Esophagus (tissue), 2 donors: ENCODE data around the gene LURAP1L. TPM values are rescaled to one million over a fixed set of nuclear protein-coding genes. Genes with fewer than 3 reads are reported as not detected.

Experiments
- H3K27ac ChIP-seq, 2 donors: one replicate each; pipeline ENCODE4 v1.5.1; 2013; ENCODE audit warnings: low read depth in 2 of 2, mild to moderate bottlenecking in 2 of 2, inconsistent platforms in 1 of 2, low read length in 1 of 2, moderate library complexity in 1 of 2
- H3K27me3 ChIP-seq, 2 donors: one replicate each; pipeline ENCODE4 v1.6.1; 2013; ENCODE audit warnings: low read length in 2 of 2, control low read depth in 1 of 2, mild to moderate bottlenecking in 1 of 2; ENCODE audit not compliant: insufficient read depth in 2 of 2, control insufficient read depth in 1 of 2
- H3K36me3 ChIP-seq, 2 donors: one replicate each; pipeline ENCODE4 v1.6.1; 2013; ENCODE audit warnings: low read length in 1 of 2; ENCODE audit not compliant: control insufficient read depth in 2 of 2, insufficient read depth in 2 of 2
- H3K4me1 ChIP-seq, 2 donors: one replicate each; pipeline ENCODE4 v1.6.1; 2013; ENCODE audit warnings: low read length in 1 of 2; ENCODE audit not compliant: control insufficient read depth in 2 of 2, insufficient read depth in 2 of 2
- H3K4me3 ChIP-seq, 2 donors: one replicate each; pipeline ENCODE4 v1.5.1; 2013; ENCODE audit warnings: low read length in 2 of 2, mild to moderate bottlenecking in 2 of 2, low read depth in 1 of 2, moderate library complexity in 1 of 2
- H3K9me3 ChIP-seq, 2 donors: one replicate each; pipeline ENCODE4 v1.6.1; 2013; ENCODE audit warnings: mild to moderate bottlenecking in 2 of 2, low read depth in 1 of 2, low read length in 1 of 2, moderate library complexity in 1 of 2; ENCODE audit not compliant: control insufficient read depth in 2 of 2, insufficient read depth in 1 of 2
- WGBS, 2 donors: extraction: QIAGEN DNeasy Blood & Tissue Kit; methylation state at CpG; one replicate each; pipeline ENCODE4 v1.1.7; 2013; 5-methylcytosine and 5-hydroxymethylcytosine counted together
- polyA plus RNA-seq, 2 donors: library from polyadenylated mRNA; stranded (reverse); fragments of 200-250 nt; gene quantifications; one replicate each; pipeline ENCODE4 v1.2.3, GENCODE V29; 2013
- donor health status: healthy with polysubstance abuse.
- donor health status: Bipolar disorder and iron deficiency.

Gene LURAP1L
- polyA plus RNA-seq, 2 donors: 1.9 to 3.1 TPM

DNA sequence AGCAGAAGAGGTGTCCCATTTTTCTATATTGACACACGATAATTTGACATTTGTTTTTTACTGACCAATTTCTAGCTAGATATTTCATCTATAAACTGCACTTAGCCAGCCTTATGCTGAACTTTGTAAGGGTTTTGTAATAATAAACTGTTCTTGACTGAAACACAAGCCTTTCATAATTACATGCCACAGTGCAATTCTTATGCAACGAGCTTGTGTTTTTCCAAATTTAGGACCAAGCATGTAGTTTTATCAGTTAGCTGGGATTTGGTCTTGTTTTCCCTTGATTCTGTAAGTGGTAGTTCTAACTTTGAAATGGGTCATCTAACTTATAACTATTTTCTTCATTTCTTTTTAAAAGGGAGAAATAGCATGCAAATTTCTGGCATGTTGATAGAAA lies 1.3 kb upstream of the LURAP1L start:
- no peak overlapping the region for H3K4me3 ChIP-seq
- H3K36me3 ChIP-seq: no peaks in the 10 kb centered on the region
- WGBS, 2 donors: 71 to 75% methylated on average over 2 of the region's 2 CpGs
- H3K27me3 ChIP-seq: no peaks in the 10 kb centered on the region
- H3K9me3 ChIP-seq: peaks cover 0 to 3% of the 10 kb centered on the region in 2 donors
- H3K4me1 ChIP-seq: peaks cover 0 to 3% of the 10 kb centered on the region in 2 donors
- no peak overlapping the region for H3K27ac ChIP-seq

DNA sequence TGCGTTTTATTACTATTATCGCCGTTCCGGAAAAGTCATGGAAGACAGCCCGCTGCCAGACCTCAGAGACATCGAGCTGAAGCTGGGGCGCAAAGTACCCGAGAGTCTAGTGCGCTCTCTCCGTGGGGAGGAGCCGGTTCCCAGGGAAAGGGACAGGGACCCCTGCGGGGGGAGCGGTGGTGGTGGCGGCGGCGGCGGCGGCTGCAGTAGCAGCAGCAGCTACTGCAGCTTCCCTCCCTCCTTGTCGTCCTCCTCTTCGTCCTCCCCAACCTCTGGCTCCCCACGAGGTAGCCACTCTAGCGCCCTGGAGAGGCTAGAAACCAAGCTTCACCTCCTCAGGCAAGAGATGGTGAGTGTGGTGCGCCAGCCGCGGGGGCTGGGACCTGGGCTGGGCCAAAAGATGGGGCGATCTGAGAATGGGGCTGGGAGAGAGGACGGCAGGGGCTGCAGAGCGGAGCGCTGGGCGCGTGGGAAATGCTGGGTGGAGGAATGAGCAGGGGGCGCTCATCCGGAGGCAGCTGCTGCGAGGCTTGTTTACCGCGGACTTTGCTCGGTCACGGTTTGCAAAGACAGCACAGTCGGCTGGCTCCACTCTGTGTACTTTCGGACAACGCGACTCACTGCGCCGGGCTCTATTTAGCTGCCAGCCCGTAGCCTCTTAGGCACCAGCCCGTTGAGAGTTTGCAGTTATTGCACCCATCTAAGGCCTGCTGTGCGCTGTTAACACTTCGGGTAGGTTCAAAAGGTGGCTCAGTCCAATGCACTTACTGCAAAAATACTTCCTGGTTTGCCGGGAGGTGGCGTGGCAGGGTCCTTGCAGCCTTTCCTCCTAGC lies 1.1 kb downstream of the LURAP1L start:
- 0 to 2% methylated on average over 41 to 50 of the region's 50 CpGs for WGBS, 2 donors
- Histone ChIP-seq H3K4me3 (peak overlapping the region; percentile 70 to 72), H3K36me3 (no peaks in the 10 kb centered on the region), H3K9me3 (peaks cover 0 to 3% of the 10 kb centered on the region in 2 donors), H3K4me1 (peaks cover 0 to 3% of the 10 kb centered on the region in 2 donors), H3K27me3 (no peaks in the 10 kb centered on the region), H3K27ac (peak overlapping the region; percentile 78 to 88)

GRCh38 chr9:12776513-12777055 lies 1.8 kb downstream of the LURAP1L start:
- Histone ChIP-seq H3K36me3 (no peaks in the 10 kb centered on the region), H3K27ac (peak overlapping the region; percentile 51 to 88), H3K4me1 (peaks cover 0 to 3% of the 10 kb centered on the region in 2 donors), H3K4me3 (peak overlapping the region; percentile 70 to 72), H3K9me3 (peaks cover 0 to 3% of the 10 kb centered on the region in 2 donors), H3K27me3 (no peaks in the 10 kb centered on the region)
- WGBS, 2 donors: 7 to 8% methylated on average over 8 of the region's 8 CpGs

DNA sequence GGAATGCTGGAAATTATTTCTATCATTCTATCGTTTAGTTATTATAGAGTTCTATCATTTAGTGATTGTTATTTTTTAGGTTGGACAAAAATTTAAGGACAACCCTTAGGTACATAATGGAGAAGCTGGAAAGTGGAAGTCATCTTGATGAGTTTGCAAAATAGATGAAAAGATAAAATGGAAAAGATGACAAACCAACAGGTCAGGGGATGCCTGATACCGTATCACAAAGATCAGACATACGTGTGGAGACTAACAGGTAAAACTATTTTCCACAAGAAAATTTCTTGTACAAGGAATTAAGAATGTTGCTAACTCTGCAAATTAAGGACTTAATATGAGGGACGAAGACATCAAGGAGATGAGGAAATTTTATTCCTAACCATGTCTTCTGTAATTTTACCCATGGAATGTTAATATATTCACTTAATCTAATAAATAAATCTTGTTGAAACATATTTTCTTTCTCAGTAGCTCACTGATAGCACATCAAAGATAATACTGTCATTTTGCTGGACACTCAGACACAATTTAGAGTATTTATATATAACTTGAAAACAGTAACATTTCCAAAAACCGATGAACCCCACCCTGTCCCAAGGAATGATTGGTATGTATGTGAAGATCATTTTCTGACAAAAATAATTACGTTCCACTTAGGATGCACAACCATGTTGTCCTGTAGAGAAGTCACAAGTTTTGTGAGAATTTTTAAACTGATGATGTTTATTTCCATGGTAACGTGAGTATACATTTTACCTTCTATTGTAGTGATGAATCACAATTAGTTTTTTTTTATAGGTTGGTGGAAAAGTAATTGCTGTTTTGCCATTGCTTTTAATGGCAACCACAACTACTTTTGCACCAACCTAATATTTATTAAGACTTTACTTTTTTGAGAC lies 2.6 kb downstream of the LURAP1L start:
- H3K9me3 ChIP-seq: peaks cover 0 to 3% of the 10 kb centered on the region in 2 donors
- no peaks in the 10 kb centered on the region for H3K36me3 ChIP-seq
- H3K4me3 ChIP-seq: peak overlapping the region in 1 of 2 donors; percentile 3
- H3K27ac ChIP-seq: no peak overlapping the region
- no peaks in the 10 kb centered on the region for H3K27me3 ChIP-seq
- H3K4me1 ChIP-seq: peaks cover 0 to 3% of the 10 kb centered on the region in 2 donors
- 53 to 54% methylated on average over 7 of the region's 7 CpGs for WGBS, 2 donors

DNA sequence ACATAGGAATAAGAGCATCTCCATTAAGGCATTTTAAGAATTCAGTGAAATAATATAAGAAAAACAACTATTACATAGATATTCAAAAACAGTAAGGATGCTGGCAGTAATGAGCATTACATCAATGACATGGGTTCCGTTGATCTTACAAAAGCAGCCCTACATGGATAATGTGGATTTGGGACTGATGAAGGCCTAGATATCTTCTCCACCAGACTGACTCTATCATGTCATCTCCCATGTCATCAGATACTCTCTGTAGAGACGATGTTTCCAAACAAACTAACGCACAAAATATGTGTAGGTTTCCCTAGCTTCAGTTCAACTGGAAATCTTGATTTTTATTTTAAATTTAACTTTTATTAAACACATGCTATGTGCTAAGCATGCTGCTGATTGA lies 3.6 kb downstream of the LURAP1L start:
- Histone ChIP-seq H3K4me3 (peak overlapping the region in 1 of 2 donors; percentile 4), H3K36me3 (no peaks in the 10 kb centered on the region), H3K9me3 (peaks cover 0 to 3% of the 10 kb centered on the region in 2 donors), H3K4me1 (peaks cover 0 to 3% of the 10 kb centered on the region in 2 donors), H3K27me3 (no peaks in the 10 kb centered on the region), H3K27ac (peak overlapping the region in 1 of 2 donors; percentile 64)
- WGBS, 2 donors: 76% methylated on average over 3 of the region's 3 CpGs

GRCh38 chr9:12781226-12781733 lies 6.5 kb downstream of the LURAP1L start:
- 61 to 64% methylated on average over 9 of the region's 9 CpGs for WGBS, 2 donors
- no peak overlapping the region for H3K27ac ChIP-seq
- H3K27me3 ChIP-seq: no peaks in the 10 kb centered on the region
- H3K4me3 ChIP-seq: no peak overlapping the region
- H3K36me3 ChIP-seq: no peaks in the 10 kb centered on the region
- peaks cover 2 to 4% of the 10 kb centered on the region in 2 donors for H3K4me1 ChIP-seq
- H3K9me3 ChIP-seq: peaks cover 0 to under 1% of the 10 kb centered on the region in 2 donors

DNA sequence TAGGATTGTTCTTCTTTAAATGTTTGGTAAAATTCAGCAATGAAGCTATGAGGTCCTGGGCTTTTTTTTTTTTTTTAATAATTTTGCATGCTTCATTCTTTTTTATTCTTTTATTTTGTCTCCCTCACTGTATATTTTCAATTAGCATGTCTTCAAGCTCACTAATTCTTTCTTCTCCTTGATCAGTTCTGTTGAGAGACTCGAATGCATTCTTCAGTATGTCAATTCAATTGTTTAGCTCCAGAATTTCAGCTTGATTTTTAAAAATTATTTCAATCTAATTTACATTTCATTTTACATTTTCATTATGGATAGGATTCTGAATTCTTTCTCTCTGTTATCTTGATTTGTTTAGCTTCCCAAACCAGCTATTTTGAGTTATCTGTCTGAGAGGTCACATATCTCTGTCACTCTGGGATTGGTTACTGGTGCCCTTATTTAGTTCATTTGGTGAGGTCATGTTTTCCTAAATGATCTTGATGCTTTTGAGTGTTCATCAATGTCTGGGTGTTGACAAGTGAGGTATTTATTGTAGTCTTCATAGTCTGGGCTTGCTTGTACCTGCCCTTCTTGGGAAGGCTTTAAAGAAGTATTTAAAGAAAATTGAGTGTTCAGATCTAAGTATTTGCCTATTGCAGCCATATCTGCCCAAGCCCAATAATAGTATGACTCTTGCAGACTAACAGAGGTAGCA lies 9.1 kb downstream of the LURAP1L start:
- Histone ChIP-seq H3K27ac (no peak overlapping the region), H3K9me3 (no peaks in the 10 kb centered on the region), H3K4me1 (peaks cover 2 to 4% of the 10 kb centered on the region in 2 donors), H3K36me3 (no peaks in the 10 kb centered on the region), H3K4me3 (no peak overlapping the region), H3K27me3 (no peaks in the 10 kb centered on the region)
- WGBS, 2 donors: 83 to 88% methylated on average over 1 of the region's 1 CpG

DNA sequence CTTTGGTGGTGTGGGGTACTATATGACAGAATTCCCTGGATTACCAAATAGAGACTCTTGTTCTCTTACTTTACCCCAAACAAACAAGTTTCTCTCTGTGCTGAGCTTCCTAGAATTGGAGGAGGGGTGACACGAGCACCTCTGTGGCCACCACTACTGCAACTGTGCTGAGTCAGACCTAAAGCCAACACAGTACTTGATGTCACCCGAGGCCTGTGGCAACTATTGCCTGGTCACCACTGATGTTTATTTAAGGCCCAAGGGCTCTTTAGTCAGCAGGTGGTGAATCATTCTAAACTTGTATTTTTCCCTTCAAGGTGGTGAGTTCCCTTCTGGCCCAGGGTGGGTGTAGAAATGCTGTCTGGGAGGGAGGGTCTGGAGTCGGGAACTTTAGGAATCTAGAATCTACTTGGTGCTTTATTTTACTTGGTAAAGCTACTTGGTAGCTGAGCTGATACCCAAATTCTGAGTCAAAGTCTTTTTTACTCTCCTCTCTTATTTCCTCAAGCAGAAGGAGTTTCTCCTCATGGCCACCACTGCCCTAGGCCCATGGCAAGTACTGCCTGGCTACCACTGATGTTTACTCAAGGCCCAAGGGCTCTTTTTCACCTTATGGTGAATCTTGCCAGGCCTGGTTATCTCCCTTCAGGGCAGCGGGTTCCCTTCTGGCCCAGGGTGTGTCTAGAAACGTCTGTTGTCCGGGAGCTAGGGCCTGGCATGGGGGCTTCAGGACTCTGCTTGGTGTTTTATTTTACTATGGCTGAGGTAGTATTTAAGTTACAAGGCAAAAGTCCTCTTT lies 9.8 kb downstream of the LURAP1L start:
- Histone ChIP-seq H3K36me3 (no peaks in the 10 kb centered on the region), H3K9me3 (no peaks in the 10 kb centered on the region), H3K27ac (peak overlapping the region; percentile 57 to 77), H3K4me3 (no peak overlapping the region), H3K27me3 (no peaks in the 10 kb centered on the region), H3K4me1 (peaks cover 2 to 4% of the 10 kb centered on the region in 2 donors)
- 46 to 57% methylated on average over 6 of the region's 6 CpGs for WGBS, 2 donors
